HL-60 (cell line): ENCODE measurements around the gene GNG7.

Experiments used
- CTCF ChIP-seq: IDR thresholded peaks from one replicate; pipeline ENCODE4 v1.5.1; 2011; ENCODE audit warnings: low read length, control low read depth, inconsistent platforms; ENCODE audit not compliant: insufficient read depth
- GABPA ChIP-seq: IDR thresholded peaks from 2 replicates; pipeline ENCODE4 v1.6.1; 2012; ENCODE audit warnings: low read depth
- POLR2AphosphoS5 ChIP-seq: IDR thresholded peaks from 2 replicates; pipeline ENCODE4 v1.6.1; 2012; ENCODE audit warnings: low read depth
- REST ChIP-seq: IDR thresholded peaks from 2 replicates; pipeline ENCODE4 v1.6.1; 2012; ENCODE audit warnings: low read depth; ENCODE audit not compliant: insufficient replicate concordance

GRCh38 chr19:2529473-2529918 is 173.0 kb downstream of the GNG7 start:
- TF ChIP-seq POLR2AphosphoS5 (no peak), CTCF (no peak), REST (no peak), GABPA (no peak)
